HCT116 (cell line): ENCODE results near the gene BOD1. TPM values are rescaled to one million over a fixed set of nuclear protein-coding genes. Genes with fewer than 3 reads are reported as not detected.

Experiments
- ATAC-seq: fragments of 200-7000 bp; cut with Tn5 transposase; 2 replicates; pipeline ENCODE4 v1.9.1; 2020; ENCODE audit warnings: mild to moderate bottlenecking, moderate library complexity
- BruUV-seq: library from RNA; stranded (reverse); fragments of 400-500 nt; replicated peaks from 2 replicates; lab custom pipeline; 2021; lab: Mats Ljungman, UMichigan
- CTCF ChIA-PET: fragments of 300-600 bp; sonication (Branson Sonifier 250); formaldehyde crosslinking; loops from one replicate; lab custom pipeline; 2021; ENCODE audit warnings: antibody characterized with exemption; lab: Charles Lee
- POLR2A ChIA-PET: fragments of 300-600, 350-600 bp; sonication (Branson Sonifier 250); formaldehyde crosslinking; loops from one replicate; lab custom pipeline; 2021; ENCODE audit warnings: antibody characterized with exemption; lab: Charles Lee
- RAD21 ChIA-PET, 2 experiments: fragments of 300-600 bp; sonication (Branson Sonifier 250); formaldehyde crosslinking; loops; one replicate each; lab custom pipeline; 2023; ENCODE audit warnings: low total read pairs in 2 of 2; ENCODE audit not compliant: uncharacterized antibody in 2 of 2, unreplicated experiment in 2 of 2, low non-redundant PET in 1 of 2; lab: Charles Lee
- DNase-seq: peaks from one replicate; pipeline ENCODE4 v3.0.0-alpha.2; 2010; ENCODE audit warnings: low read depth, low spot score
- H2AFZ ChIP-seq: fragments of 200-600 bp; shearing (Covaris generic), sonication (generic); 2 replicates; pipeline ENCODE4 v1.6.1; 2017; ENCODE audit warnings: low read depth, mixed run types, mixed read lengths, antibody characterized with exemption, low read length; ENCODE audit not compliant: poor library complexity, severe bottlenecking
- H3K27ac ChIP-seq: 2 replicates; pipeline ENCODE4 v1.5.1; 2012; ENCODE audit warnings: low read depth, low read length
- H3K27me3 ChIP-seq: fragments of 200-600 bp; sonication (generic); 2 replicates; pipeline ENCODE4 v1.6.1; 2016; ENCODE audit warnings: mixed run types, low read length, mixed read lengths; ENCODE audit not compliant: insufficient read depth
- H3K36me3 ChIP-seq, 2 experiments: fragments of 200-500 bp in 1 of 2; fragments of 200-600 bp in 1 of 2; sonication (Bioruptor generic) in 1 of 2; sonication (generic) in 1 of 2; 2 replicates each; pipeline versions ENCODE4 v1.5.1 to v1.6.1; 2014 to 2016; ENCODE audit warnings: low read length in 2 of 2, inconsistent platforms in 1 of 2, mixed read lengths in 1 of 2, mixed run types in 1 of 2; ENCODE audit not compliant: insufficient read depth in 2 of 2, control insufficient read depth in 1 of 2
- H3K4me1 ChIP-seq, 2 experiments: fragments of 200-600 bp in 1 of 2; sonication (generic) in 1 of 2; 2 replicates each; pipeline versions ENCODE4 v1.5.1 to v1.6.1; 2012 to 2017; ENCODE audit warnings: low read length in 2 of 2, inconsistent platforms in 1 of 2, mild to moderate bottlenecking in 1 of 2, mixed read lengths in 1 of 2, mixed run types in 1 of 2, moderate library complexity in 1 of 2; ENCODE audit not compliant: insufficient read depth in 2 of 2, control insufficient read depth in 1 of 2
- H3K4me2 ChIP-seq: fragments of 200-600 bp; sonication (generic); 2 replicates; pipeline ENCODE4 v1.6.1; 2017; ENCODE audit warnings: mixed run types, low read length, mixed read lengths
- H3K4me3 ChIP-seq, 2 experiments: fragments of 200-600 bp in 1 of 2; sonication (generic) in 1 of 2; replicated peaks in 1 of 2; 2 replicates each; pipeline ENCODE4 v1.5.1; 2011 to 2016; ENCODE audit warnings: low read length in 2 of 2, control low read depth in 1 of 2, low read depth in 1 of 2, mild to moderate bottlenecking in 1 of 2, mixed read lengths in 1 of 2, mixed run types in 1 of 2
- H3K79me2 ChIP-seq: fragments of 200-600 bp; sonication (generic); 2 replicates; pipeline ENCODE4 v1.6.1; 2017; ENCODE audit warnings: mild to moderate bottlenecking, mixed run types, low read length, moderate library complexity, mixed read lengths; ENCODE audit not compliant: insufficient read depth
- H3K9ac ChIP-seq: fragments of 200-600 bp; sonication (generic); 2 replicates; pipeline ENCODE4 v1.6.1; 2016; ENCODE audit warnings: low read length, mixed read lengths
- H3K9me2 ChIP-seq: fragments of 200-600 bp; sonication (generic), shearing (Covaris generic); 2 replicates; pipeline ENCODE4 v1.6.1; 2017; ENCODE audit warnings: mixed run types, mild to moderate bottlenecking, moderate library complexity; ENCODE audit not compliant: insufficient read depth
- H3K9me3 ChIP-seq, 2 experiments: fragments of 200-500 bp in 1 of 2; fragments of 200-600 bp in 1 of 2; sonication (Bioruptor generic) in 1 of 2; sonication (generic) in 1 of 2; 2 replicates each; pipeline ENCODE4 v1.6.1; 2014 to 2017; ENCODE audit warnings: low read length in 2 of 2, mixed read lengths in 2 of 2, inconsistent platforms in 1 of 2, low read depth in 1 of 2, mild to moderate bottlenecking in 1 of 2, mixed run types in 1 of 2, moderate library complexity in 1 of 2; ENCODE audit not compliant: control insufficient read depth in 1 of 2, insufficient read depth in 1 of 2
- H4K20me1 ChIP-seq: fragments of 200-600 bp; sonication (generic), shearing (Covaris generic); 2 replicates; pipeline ENCODE4 v1.6.1; 2017; ENCODE audit warnings: mixed run types, mild to moderate bottlenecking, moderate library complexity; ENCODE audit not compliant: insufficient read depth
- ATF3 ChIP-seq: IDR thresholded peaks from 2 replicates; pipeline ENCODE4 v1.6.1; 2012
- CEBPB ChIP-seq: IDR thresholded peaks from 2 replicates; pipeline ENCODE4 v1.6.1; 2012; ENCODE audit warnings: low read depth
- EGR1 ChIP-seq: IDR thresholded peaks from 2 replicates; pipeline ENCODE4 v1.6.1; 2012; ENCODE audit warnings: low read depth
- ELF1 ChIP-seq: IDR thresholded peaks from 2 replicates; pipeline ENCODE4 v1.6.1; 2012; ENCODE audit warnings: low read depth, borderline replicate concordance
- MAX ChIP-seq: IDR thresholded peaks from 2 replicates; pipeline ENCODE4 v1.6.1; 2012
- POLR2AphosphoS5 ChIP-seq: IDR thresholded peaks from 2 replicates; pipeline ENCODE4 v1.6.1; 2011; ENCODE audit warnings: mild to moderate bottlenecking, low read depth, low read length, moderate library complexity
- TCF7L2 ChIP-seq: IDR thresholded peaks from 2 replicates; pipeline ENCODE4 v1.7.0; 2011; ENCODE audit warnings: borderline replicate concordance, inconsistent platforms; ENCODE audit not compliant: insufficient read depth, insufficient read length; ENCODE audit errors: extremely low read depth
- YY1 ChIP-seq: IDR thresholded peaks from 2 replicates; pipeline ENCODE4 v1.6.1; 2011; ENCODE audit warnings: low read length, low read depth, moderate library complexity, mild to moderate bottlenecking; ENCODE audit not compliant: insufficient replicate concordance; ENCODE audit errors: extremely low read depth
- ZNF274 ChIP-seq: fragments of 200-500 bp; sonication (Bioruptor generic); IDR thresholded peaks from 2 replicates; pipeline ENCODE4 v1.6.1; 2014; ENCODE audit warnings: mild to moderate bottlenecking, low read depth, low read length, inconsistent platforms
- intact Hi-C: fragments of 100-400 bp; cut with micrococcal nuclease; formaldehyde crosslinking; loops from 2 replicates; pipeline ENCODE4 v1.10.0; 2022
- total RNA-seq: library from RNA; stranded (reverse); gene quantifications from one replicate; pipeline ENCODE4 v1.2.1, GENCODE V29; 2021; ENCODE audit not compliant: unreplicated experiment
- TF ChIP-seq, protein P1 (sequence below), 3 experiments: fragments of 200-600 bp in 1 of 3; sonication (generic) in 1 of 3; IDR thresholded peaks in 2 of 3; conservative IDR thresholded peaks in 1 of 3; 2 replicates each; pipeline ENCODE4 v1.5.1; 2012 to 2017; ENCODE audit warnings: low read depth in 2 of 3, low read length in 2 of 3, antibody characterized with exemption in 1 of 3, borderline replicate concordance in 1 of 3, control low read depth in 1 of 3, mild to moderate bottlenecking in 1 of 3, mixed read lengths in 1 of 3, mixed run types in 1 of 3, moderate library complexity in 1 of 3; ENCODE audit not compliant: insufficient read depth in 1 of 3
- TF ChIP-seq, protein P2 (sequence below): IDR thresholded peaks from 2 replicates; pipeline ENCODE4 v1.6.1; 2011; ENCODE audit warnings: mild to moderate bottlenecking, low read length, moderate library complexity; ENCODE audit not compliant: insufficient replicate concordance; ENCODE audit errors: extremely low read depth

The BOD1 gene
- total RNA-seq, 1 experiment from 2014 or later, result 60.2 TPM

DNA sequence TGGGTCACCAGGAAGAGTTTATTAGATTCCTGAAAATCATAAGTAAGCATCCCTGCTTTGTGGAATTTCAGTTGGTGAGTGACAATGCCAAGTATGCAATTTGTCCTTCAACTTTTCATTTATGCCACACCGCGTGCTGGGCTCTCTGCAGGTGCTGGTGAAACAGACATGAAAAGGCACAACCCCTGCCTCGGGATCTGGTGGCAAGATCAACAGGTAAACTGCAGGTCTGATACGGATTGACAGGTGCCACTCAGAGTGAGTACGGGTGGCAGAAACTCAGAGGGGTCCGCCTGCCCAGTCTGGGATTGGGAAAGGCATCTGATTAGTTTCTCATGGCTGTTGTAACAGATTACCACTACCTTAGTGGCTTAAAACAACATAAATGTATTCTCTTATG, 40.5 kb downstream of the BOD1 start:
- Histone ChIP-seq H3K9me2 (no peaks in the 10 kb centered on the region), H3K36me3 (no peaks in the 10 kb centered on the region), H3K9me3 (peaks cover 0 to 5% of the 10 kb centered on the region in 2 experiments; a peak in 2 of 4 replicates)
- RAD21 ChIA-PET, result no interaction called here
- intact Hi-C loops, result no loop called here
- DNase-seq, result no peak
- no peak for TF ChIP-seq ZNF274
- TF ChIP-seq, all 23 proteins: peak for 0
- Histone ChIP-seq H3K4me2 (no peak overlapping the region), H4K20me1 (no peaks in the 10 kb centered on the region), H3K9ac (no peak overlapping the region), H3K4me1 (peaks cover 0 to 8% of the 10 kb centered on the region in 2 experiments; a peak in 1 of 4 replicates), H3K27ac (no peak overlapping the region), H2AFZ (no peak overlapping the region), H3K4me3 (no peak overlapping the region), H3K27me3 (no peaks in the 10 kb centered on the region), H3K79me2 (no peaks in the 10 kb centered on the region)
- ChIA-PET CTCF (no interaction called here), POLR2A (no interaction called here)
- no TSS peak for BruUV-seq
- ATAC-seq, result no peak

GRCh38 chr5:173574983-173575382, 41.5 kb downstream of the BOD1 start:
- H3K9me2 ChIP-seq, result no peaks in the 10 kb centered on the region
- no peak for ATAC-seq
- peaks cover 0 to 5% of the 10 kb centered on the region in 2 experiments; a peak in 2 of 4 replicates for H3K9me3 ChIP-seq
- no peak overlapping the region for H2AFZ ChIP-seq
- no peak overlapping the region for H3K4me2 ChIP-seq
- H3K79me2 ChIP-seq, result no peaks in the 10 kb centered on the region
- H3K4me3 ChIP-seq, result no peak overlapping the region
- no TSS peak for BruUV-seq
- DNase-seq, result no peak
- peaks cover 0 to 8% of the 10 kb centered on the region in 2 experiments; a peak in 1 of 4 replicates for H3K4me1 ChIP-seq
- H3K27me3 ChIP-seq, result no peaks in the 10 kb centered on the region
- RAD21 ChIA-PET, result no interaction called here
- no peak overlapping the region for H3K9ac ChIP-seq
- H4K20me1 ChIP-seq, result no peaks in the 10 kb centered on the region
- no peak overlapping the region for H3K27ac ChIP-seq
- TF ChIP-seq MAX (no peak), ELF1 (no peak), YY1 (no peak), POLR2AphosphoS5 (no peak), EGR1 (no peak), ATF3 (no peak), CEBPB (no peak), TCF7L2 (no peak)
- TF ChIP-seq, protein P1, sequence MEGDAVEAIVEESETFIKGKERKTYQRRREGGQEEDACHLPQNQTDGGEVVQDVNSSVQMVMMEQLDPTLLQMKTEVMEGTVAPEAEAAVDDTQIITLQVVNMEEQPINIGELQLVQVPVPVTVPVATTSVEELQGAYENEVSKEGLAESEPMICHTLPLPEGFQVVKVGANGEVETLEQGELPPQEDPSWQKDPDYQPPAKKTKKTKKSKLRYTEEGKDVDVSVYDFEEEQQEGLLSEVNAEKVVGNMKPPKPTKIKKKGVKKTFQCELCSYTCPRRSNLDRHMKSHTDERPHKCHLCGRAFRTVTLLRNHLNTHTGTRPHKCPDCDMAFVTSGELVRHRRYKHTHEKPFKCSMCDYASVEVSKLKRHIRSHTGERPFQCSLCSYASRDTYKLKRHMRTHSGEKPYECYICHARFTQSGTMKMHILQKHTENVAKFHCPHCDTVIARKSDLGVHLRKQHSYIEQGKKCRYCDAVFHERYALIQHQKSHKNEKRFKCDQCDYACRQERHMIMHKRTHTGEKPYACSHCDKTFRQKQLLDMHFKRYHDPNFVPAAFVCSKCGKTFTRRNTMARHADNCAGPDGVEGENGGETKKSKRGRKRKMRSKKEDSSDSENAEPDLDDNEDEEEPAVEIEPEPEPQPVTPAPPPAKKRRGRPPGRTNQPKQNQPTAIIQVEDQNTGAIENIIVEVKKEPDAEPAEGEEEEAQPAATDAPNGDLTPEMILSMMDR (IDR thresholded peaks at IDR 0.05 in 2 of 3, conservative IDR thresholded peaks at IDR 0.05 in 1 of 3; ENCODE audit: borderline replicate concordance in 1 of 3, insufficient read depth in 1 of 3, low read depth in 2 of 3, low read length in 2 of 3), result no peak
- TF ChIP-seq, protein P2, sequence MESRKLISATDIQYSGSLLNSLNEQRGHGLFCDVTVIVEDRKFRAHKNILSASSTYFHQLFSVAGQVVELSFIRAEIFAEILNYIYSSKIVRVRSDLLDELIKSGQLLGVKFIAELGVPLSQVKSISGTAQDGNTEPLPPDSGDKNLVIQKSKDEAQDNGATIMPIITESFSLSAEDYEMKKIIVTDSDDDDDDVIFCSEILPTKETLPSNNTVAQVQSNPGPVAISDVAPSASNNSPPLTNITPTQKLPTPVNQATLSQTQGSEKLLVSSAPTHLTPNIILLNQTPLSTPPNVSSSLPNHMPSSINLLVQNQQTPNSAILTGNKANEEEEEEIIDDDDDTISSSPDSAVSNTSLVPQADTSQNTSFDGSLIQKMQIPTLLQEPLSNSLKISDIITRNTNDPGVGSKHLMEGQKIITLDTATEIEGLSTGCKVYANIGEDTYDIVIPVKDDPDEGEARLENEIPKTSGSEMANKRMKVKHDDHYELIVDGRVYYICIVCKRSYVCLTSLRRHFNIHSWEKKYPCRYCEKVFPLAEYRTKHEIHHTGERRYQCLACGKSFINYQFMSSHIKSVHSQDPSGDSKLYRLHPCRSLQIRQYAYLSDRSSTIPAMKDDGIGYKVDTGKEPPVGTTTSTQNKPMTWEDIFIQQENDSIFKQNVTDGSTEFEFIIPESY, result no peak
- CTCF ChIA-PET, result interaction anchor here (0.9 to 2.4 kb wide), 4 partner anchors 41 to 281 kb away, joined by 3 to 15 read pairs (median 4); partner anchors contain the start of gene STC2
- no peaks in the 10 kb centered on the region for H3K36me3 ChIP-seq
- POLR2A ChIA-PET, result no interaction called here
- intact Hi-C loops, result no loop called here
